22Rv1 (cell line): ENCODE data around the gene SARS1.

ENCODE experiments used
- ZFX ChIP-seq: fragments of 450-650 bp; IDR thresholded peaks from 2 replicates; pipeline ENCODE4 v1.6.1; 2017; ENCODE audit warnings: antibody characterized with exemption, borderline replicate concordance
- TF ChIP-seq, protein P1 (sequence below): fragments of 450-650 bp; IDR thresholded peaks from 2 replicates; pipeline ENCODE4 v1.5.1; 2017; ENCODE audit warnings: mild to moderate bottlenecking

DNA sequence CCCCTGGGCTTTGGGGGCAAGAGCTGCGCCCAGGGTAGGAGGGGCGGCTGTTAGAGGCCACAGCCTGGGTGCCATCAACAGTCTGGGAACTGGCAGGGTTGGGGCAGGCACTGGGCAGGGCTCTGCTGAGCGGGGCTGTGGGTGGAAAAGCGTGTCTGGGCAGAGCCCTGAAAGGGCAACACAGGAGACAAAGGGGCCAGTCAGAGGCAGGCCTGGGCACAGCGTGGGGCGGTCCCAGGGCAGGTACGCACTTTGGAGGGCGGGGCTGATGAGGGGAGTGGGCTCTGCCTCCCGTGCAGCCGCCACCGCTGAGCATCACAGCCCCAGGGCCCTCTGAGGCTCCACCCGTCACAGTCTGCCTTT is 49.5 kb downstream of the SARS1 start:
- TF ChIP-seq, protein P1, sequence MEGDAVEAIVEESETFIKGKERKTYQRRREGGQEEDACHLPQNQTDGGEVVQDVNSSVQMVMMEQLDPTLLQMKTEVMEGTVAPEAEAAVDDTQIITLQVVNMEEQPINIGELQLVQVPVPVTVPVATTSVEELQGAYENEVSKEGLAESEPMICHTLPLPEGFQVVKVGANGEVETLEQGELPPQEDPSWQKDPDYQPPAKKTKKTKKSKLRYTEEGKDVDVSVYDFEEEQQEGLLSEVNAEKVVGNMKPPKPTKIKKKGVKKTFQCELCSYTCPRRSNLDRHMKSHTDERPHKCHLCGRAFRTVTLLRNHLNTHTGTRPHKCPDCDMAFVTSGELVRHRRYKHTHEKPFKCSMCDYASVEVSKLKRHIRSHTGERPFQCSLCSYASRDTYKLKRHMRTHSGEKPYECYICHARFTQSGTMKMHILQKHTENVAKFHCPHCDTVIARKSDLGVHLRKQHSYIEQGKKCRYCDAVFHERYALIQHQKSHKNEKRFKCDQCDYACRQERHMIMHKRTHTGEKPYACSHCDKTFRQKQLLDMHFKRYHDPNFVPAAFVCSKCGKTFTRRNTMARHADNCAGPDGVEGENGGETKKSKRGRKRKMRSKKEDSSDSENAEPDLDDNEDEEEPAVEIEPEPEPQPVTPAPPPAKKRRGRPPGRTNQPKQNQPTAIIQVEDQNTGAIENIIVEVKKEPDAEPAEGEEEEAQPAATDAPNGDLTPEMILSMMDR, result no peak
- no peak for TF ChIP-seq ZFX
